CD14-positive monocyte (primary cell): Measurements from ENCODE around the gene ZNF181. TPM values are rescaled to one million over a fixed set of nuclear protein-coding genes. Genes with fewer than 3 reads are reported as not detected.

Experiments
- DNase-seq, 3 donors: peaks; one replicate each; pipeline ENCODE4 v3.0.0-alpha.2; 2011 to 2022
- H2AFZ ChIP-seq: 2 replicates; pipeline ENCODE4 v1.6.0; 2012; ENCODE audit warnings: mild to moderate bottlenecking, low read depth, low read length, inconsistent platforms; ENCODE audit not compliant: insufficient read depth, poor library complexity, severe bottlenecking
- H3K27ac ChIP-seq, 2 donors: 1 replicate in 1 of 2; 2 replicates in 1 of 2; pipeline ENCODE4 v1.5.1; 2012 to 2013; ENCODE audit warnings: low read length in 2 of 2, control low read depth in 1 of 2, inconsistent platforms in 1 of 2, low read depth in 1 of 2, mild to moderate bottlenecking in 1 of 2
- H3K27me3 ChIP-seq, 2 donors: one replicate each; pipeline versions ENCODE4 v1.6.0 to v1.6.1; 2011 to 2013; ENCODE audit warnings: low read length in 2 of 2; ENCODE audit not compliant: control insufficient read depth in 2 of 2, insufficient read depth in 2 of 2
- H3K36me3 ChIP-seq, 2 donors: replicated peaks in 1 of 2; 1 replicate in 1 of 2; 2 replicates in 1 of 2; pipeline versions ENCODE4 v1.5.1 to v1.6.1; 2012 to 2013; ENCODE audit warnings: low read length in 2 of 2, control low read depth in 1 of 2, inconsistent platforms in 1 of 2, mild to moderate bottlenecking in 1 of 2; ENCODE audit not compliant: insufficient read depth in 2 of 2, control insufficient read depth in 1 of 2
- H3K4me1 ChIP-seq, 2 donors: 1 replicate in 1 of 2; 2 replicates in 1 of 2; pipeline versions ENCODE4 v1.5.1 to v1.6.1; 2012 to 2013; ENCODE audit warnings: low read length in 2 of 2, control low read depth in 1 of 2, inconsistent platforms in 1 of 2, mild to moderate bottlenecking in 1 of 2, moderate library complexity in 1 of 2; ENCODE audit not compliant: insufficient read depth in 2 of 2, control insufficient read depth in 1 of 2
- H3K4me2 ChIP-seq: replicated peaks from 2 replicates; pipeline ENCODE3; 2012; ENCODE audit warnings: low read length, moderate library complexity, mild to moderate bottlenecking; ENCODE audit not compliant: poor library complexity, severe bottlenecking; ENCODE audit errors: extremely low read depth
- H3K4me3 ChIP-seq, 3 experiments: fragments of 200-600 bp in 1 of 3; sonication (generic) in 1 of 3; replicated peaks in 1 of 3; 1 replicate in 2 of 3; 2 replicates in 1 of 3; pipeline ENCODE4 v1.5.1; 2011 to 2013; ENCODE audit warnings: low read length in 3 of 3, mild to moderate bottlenecking in 3 of 3, control low read depth in 2 of 3, low read depth in 2 of 3, inconsistent platforms in 1 of 3, moderate library complexity in 1 of 3
- H3K79me2 ChIP-seq: 2 replicates; pipeline ENCODE4 v1.6.0; 2012; ENCODE audit warnings: mild to moderate bottlenecking, control low read depth, inconsistent platforms, low read length, moderate library complexity; ENCODE audit not compliant: insufficient read depth
- H3K9ac ChIP-seq: 2 replicates; pipeline ENCODE4 v1.6.0; 2017; ENCODE audit warnings: low read length, mild to moderate bottlenecking; ENCODE audit not compliant: insufficient read depth, poor library complexity, severe bottlenecking
- H3K9me3 ChIP-seq, 2 donors: replicated peaks in 1 of 2; 1 replicate in 1 of 2; 2 replicates in 1 of 2; pipeline versions ENCODE4 v1.5.1 to v1.6.1; 2012 to 2013; ENCODE audit warnings: low read length in 2 of 2, control low read depth in 1 of 2; ENCODE audit not compliant: control insufficient read depth in 1 of 2, insufficient read depth in 1 of 2
- H4K20me1 ChIP-seq: 2 replicates; pipeline ENCODE4 v1.6.0; 2012; ENCODE audit warnings: mild to moderate bottlenecking, low read length, control low read depth, moderate library complexity; ENCODE audit not compliant: insufficient read depth
- H3K27ac Mint-ChIP-seq, 7 donors: one replicate each; pipeline ENCODE4 v1.8.0; 2020; ENCODE audit warnings: mild to moderate bottlenecking in 7 of 7, mixed read lengths in 7 of 7, moderate library complexity in 6 of 7, inconsistent platforms in 2 of 7
- H3K27me3 Mint-ChIP-seq, 3 donors: one replicate each; pipeline ENCODE4 v1.8.0; 2021 to 2022; ENCODE audit warnings: low read depth in 3 of 3, mild to moderate bottlenecking in 3 of 3, mixed read lengths in 3 of 3, moderate library complexity in 3 of 3, inconsistent platforms in 1 of 3
- H3K36me3 Mint-ChIP-seq, 2 donors: one replicate each; pipeline ENCODE4 v1.8.0; 2020; ENCODE audit warnings: mixed read lengths in 2 of 2, inconsistent platforms in 1 of 2, mild to moderate bottlenecking in 1 of 2
- H3K4me1 Mint-ChIP-seq: one replicate; pipeline ENCODE4 v1.8.0; 2020; ENCODE audit warnings: mild to moderate bottlenecking, mixed read lengths
- H3K4me3 Mint-ChIP-seq, 2 donors: one replicate each; pipeline ENCODE4 v1.8.0; 2020; ENCODE audit warnings: mild to moderate bottlenecking in 2 of 2, mixed read lengths in 2 of 2, moderate library complexity in 1 of 2
- H3K9me3 Mint-ChIP-seq, 7 donors: one replicate each; pipeline ENCODE4 v1.8.0; 2020 to 2022; ENCODE audit warnings: mixed read lengths in 7 of 7, mild to moderate bottlenecking in 6 of 7, moderate library complexity in 6 of 7, inconsistent platforms in 2 of 7
- WGBS: methylation state at CpG from one replicate; pipeline ENCODE4 v1.1.5; 2013; ENCODE audit warnings: missing lambda C conversion rate; ENCODE audit not compliant: insufficient coverage; 5-methylcytosine and 5-hydroxymethylcytosine counted together
- intact Hi-C, 2 donors: fragments of 100-400 bp; cut with micrococcal nuclease; formaldehyde crosslinking; loops; one replicate each; pipeline versions ENCODE4 v1.15.0 to v1.15.1; 2023
- polyA plus RNA-seq, 3 donors: library from polyadenylated mRNA; depleted of rRNA in 1 of 3; unstranded in 2 of 3; stranded (reverse) in 1 of 3; fragments of 300-500 nt in 2 of 3; fragments of >200 nt in 1 of 3; fragmentation: Illumina TruSeq in 2 of 3; gene quantifications; 1 replicate in 2 of 3; 2 replicates in 1 of 3; pipeline ENCODE4 v1.2.3, GENCODE V29; 2012 to 2021
- TF ChIP-seq, protein P1 (sequence below): fragments of 200-600 bp; IDR thresholded peaks from one replicate; pipeline ENCODE4 v1.8.0; 2022; ENCODE audit warnings: antibody characterized with exemption, mild to moderate bottlenecking

Gene ZNF181
- polyA plus RNA-seq, 3 donors = 2.3 to 5.7 (median 3.0) TPM

DNA sequence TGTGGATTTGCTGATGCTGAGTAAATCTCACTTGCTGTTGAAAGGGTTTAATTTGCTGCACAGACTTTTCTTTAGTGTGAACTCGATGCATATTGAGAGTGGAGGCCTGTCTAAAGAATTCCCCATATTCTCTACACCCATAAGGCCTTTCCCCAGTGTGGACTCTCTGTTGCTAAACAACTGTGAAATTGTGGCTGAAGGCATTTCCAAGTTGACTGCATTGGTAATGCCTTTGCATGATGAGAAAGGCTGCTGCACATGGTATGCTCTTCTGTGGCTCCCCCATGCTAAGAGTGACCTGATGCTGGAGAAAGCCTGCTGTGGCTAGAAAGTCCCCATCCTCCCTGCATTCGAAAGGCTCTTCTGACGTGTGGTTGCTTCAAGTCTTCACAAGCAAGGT lies 45.6 kb downstream of the ZNF181 start:
- Histone ChIP-seq H3K4me1 (no peaks in the 10 kb centered on the region), H3K4me3 (no peak overlapping the region)

DNA sequence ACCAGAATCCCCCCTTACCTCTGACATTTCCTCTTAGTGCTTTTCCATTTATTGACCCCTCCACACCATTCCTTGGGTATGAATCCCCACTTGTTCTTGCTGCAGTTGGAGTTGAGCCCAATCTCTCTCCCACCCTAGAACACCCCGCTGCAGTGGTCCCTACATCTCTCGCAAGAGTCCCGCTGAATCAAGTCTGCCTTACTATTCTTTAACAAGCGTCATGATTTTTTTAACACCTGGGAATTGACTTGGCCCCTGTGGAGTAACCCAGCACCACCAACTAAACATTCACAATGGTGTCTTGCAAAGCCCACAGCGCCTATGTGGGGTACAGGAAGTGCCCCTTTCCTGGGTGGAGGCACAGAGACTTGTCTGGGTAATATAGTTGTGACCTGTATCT lies 52.2 kb downstream of the ZNF181 start:
- DNase-seq = no peak
- Mint-ChIP-seq H3K4me1 (no peaks in the 10 kb centered on the region), H3K9me3 (peaks cover 22 to 44% (median 31%) of the 10 kb centered on the region in 7 donors), H3K4me3 (no peak overlapping the region), H3K36me3 (no peaks in the 10 kb centered on the region), H3K27ac (no peak overlapping the region), H3K27me3 (peaks cover 0 to 3% (median 2%) of the 10 kb centered on the region in 3 donors)
- 38% methylated on average over 1 of the region's 5 CpGs for WGBS
- Histone ChIP-seq H3K9ac (no peak overlapping the region), H3K9me3 (peaks cover 38 to 44% of the 10 kb centered on the region in 2 donors), H4K20me1 (no peaks in the 10 kb centered on the region), H3K79me2 (no peaks in the 10 kb centered on the region), H3K27me3 (no peaks in the 10 kb centered on the region), H3K4me2 (no peak overlapping the region), H3K4me3 (no peak overlapping the region), H3K4me1 (no peaks in the 10 kb centered on the region), H3K27ac (no peak overlapping the region), H2AFZ (no peak overlapping the region), H3K36me3 (no peaks in the 10 kb centered on the region)
- TF ChIP-seq, protein P1, sequence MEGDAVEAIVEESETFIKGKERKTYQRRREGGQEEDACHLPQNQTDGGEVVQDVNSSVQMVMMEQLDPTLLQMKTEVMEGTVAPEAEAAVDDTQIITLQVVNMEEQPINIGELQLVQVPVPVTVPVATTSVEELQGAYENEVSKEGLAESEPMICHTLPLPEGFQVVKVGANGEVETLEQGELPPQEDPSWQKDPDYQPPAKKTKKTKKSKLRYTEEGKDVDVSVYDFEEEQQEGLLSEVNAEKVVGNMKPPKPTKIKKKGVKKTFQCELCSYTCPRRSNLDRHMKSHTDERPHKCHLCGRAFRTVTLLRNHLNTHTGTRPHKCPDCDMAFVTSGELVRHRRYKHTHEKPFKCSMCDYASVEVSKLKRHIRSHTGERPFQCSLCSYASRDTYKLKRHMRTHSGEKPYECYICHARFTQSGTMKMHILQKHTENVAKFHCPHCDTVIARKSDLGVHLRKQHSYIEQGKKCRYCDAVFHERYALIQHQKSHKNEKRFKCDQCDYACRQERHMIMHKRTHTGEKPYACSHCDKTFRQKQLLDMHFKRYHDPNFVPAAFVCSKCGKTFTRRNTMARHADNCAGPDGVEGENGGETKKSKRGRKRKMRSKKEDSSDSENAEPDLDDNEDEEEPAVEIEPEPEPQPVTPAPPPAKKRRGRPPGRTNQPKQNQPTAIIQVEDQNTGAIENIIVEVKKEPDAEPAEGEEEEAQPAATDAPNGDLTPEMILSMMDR = no peak
- intact Hi-C loops = no loop called here

More for the DNA sequence above, 45.6 kb downstream of the ZNF181 start:
- Histone ChIP-seq H2AFZ (no peak overlapping the region), H3K79me2 (no peaks in the 10 kb centered on the region), H3K36me3 (no peaks in the 10 kb centered on the region), H3K4me2 (no peak overlapping the region), H3K27me3 (no peaks in the 10 kb centered on the region), H3K27ac (no peak overlapping the region), H3K9me3 (peaks cover 41 to 48% of the 10 kb centered on the region in 2 donors), H3K9ac (no peak overlapping the region), H4K20me1 (no peaks in the 10 kb centered on the region)
- Mint-ChIP-seq H3K4me3 (no peak overlapping the region), H3K27me3 (peaks cover 3 to 4% (median 3%) of the 10 kb centered on the region in 3 donors), H3K9me3 (peaks cover 18 to 55% (median 39%) of the 10 kb centered on the region in 7 donors), H3K36me3 (no peaks in the 10 kb centered on the region), H3K4me1 (no peaks in the 10 kb centered on the region), H3K27ac (no peak overlapping the region)
- no CpG with 5 or more reads among the region's 3 CpGs for WGBS
- intact Hi-C loops = no loop called here
- no peak for DNase-seq
- TF ChIP-seq, protein P1 = no peak
